ENCODE measurements around the gene ARHGAP31.

Gene ARHGAP31

DNA sequence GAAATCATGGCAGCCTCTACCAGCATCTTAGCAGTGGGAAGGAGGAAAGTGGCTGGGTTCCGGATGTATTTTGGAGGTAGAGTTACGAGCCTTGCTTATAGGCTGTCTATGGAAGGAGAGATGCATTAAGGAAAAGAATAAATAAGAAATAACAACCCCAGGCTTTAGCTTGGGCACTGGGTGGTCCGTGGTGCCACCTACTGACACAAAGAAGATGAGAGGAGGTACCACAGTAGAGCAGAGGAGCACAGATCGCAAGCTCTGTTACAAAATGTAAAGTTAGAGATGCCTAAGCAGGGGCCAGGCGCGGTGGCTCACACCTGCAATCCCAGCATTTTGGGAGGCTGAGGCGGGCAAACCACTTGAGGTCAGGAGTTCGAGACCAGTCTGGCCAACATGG lies 94.4 kb downstream of the ARHGAP31 start:
- peaks cover 2% of the 10 kb centered on the region for H3K36me3 ChIP-seq (ENCODE audit: control insufficient read depth, insufficient read depth, low read length)

DNA sequence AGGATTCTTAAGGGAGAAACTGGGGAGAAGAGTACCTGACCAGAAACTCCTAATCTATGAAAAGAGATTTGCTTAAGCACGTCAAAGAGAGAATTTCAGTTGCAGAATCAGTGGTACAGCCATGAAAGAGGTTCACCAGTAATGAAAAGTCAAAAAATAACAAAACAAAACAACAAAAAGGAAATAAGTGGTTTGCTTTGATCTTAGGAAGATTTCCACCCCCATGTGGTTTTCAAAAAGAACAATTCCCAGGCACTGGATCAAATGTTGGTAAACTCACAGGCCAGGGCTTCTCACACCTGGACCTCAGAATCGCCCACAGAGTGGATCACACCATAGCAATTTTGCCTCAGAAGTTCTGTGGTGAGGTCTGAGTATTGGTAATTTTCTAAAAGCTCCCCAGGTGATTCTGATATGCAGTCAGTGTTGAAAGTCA lies 101.8 kb downstream of the ARHGAP31 start:
- H2BK5ac ChIP-seq (ENCODE audit: low read length) = no peak overlapping the region
- no peak overlapping the region for H3K4me3 ChIP-seq (ENCODE audit: low read length)
- no peak overlapping the region for H2BK120ac ChIP-seq (ENCODE audit: low read depth, low read length)
- no CpG with 5 or more reads among the region's 2 CpGs for WGBS (ENCODE audit: extremely low coverage, insufficient coverage, low lambda C conversion rate)
- no peak for DNase-seq
- no peak overlapping the region for H3K27ac ChIP-seq (ENCODE audit: low read depth, low read length)
- H2AK5ac ChIP-seq (ENCODE audit: low read length) = no peak overlapping the region
- H4K5ac ChIP-seq (ENCODE audit: low read length) = no peak overlapping the region
- no peak overlapping the region for H3K23ac ChIP-seq (ENCODE audit: low read length)
- no peak overlapping the region for H3K4me2 ChIP-seq (ENCODE audit: low read length)
- peaks cover 2% of the 10 kb centered on the region for H3K36me3 ChIP-seq (ENCODE audit: control insufficient read depth, insufficient read depth, low read length)
- H3K56ac ChIP-seq (ENCODE audit: low read length) = no peak overlapping the region
- H3K4me1 ChIP-seq (ENCODE audit: control insufficient read depth, low read depth, low read length) = no peaks in the 10 kb centered on the region
- no peak overlapping the region for H4K8ac ChIP-seq (ENCODE audit: low read depth, low read length)
- H3K79me1 ChIP-seq (ENCODE audit: low read length) = no peaks in the 10 kb centered on the region
- H3K4ac ChIP-seq (ENCODE audit: low read depth, low read length) = no peak overlapping the region
- no peaks in the 10 kb centered on the region for H3K79me2 ChIP-seq (ENCODE audit: control insufficient read depth, insufficient read depth, low read length)
- no peak overlapping the region for H3K9ac ChIP-seq (ENCODE audit: low read length)
- H3K18ac ChIP-seq (ENCODE audit: low read length) = no peak overlapping the region
- H2BK15ac ChIP-seq (replicated peaks; ENCODE audit: low read depth) = no peak overlapping the region
- no peaks in the 10 kb centered on the region for H3K27me3 ChIP-seq (ENCODE audit: insufficient read depth, low read length, poor library complexity)

More for the DNA sequence above, 94.4 kb downstream of the ARHGAP31 start:
- Histone ChIP-seq H2BK5ac (ENCODE audit: low read length) (no peak overlapping the region), H2BK15ac (replicated peaks; ENCODE audit: low read depth) (no peak overlapping the region), H3K79me1 (ENCODE audit: low read length) (no peaks in the 10 kb centered on the region), H3K4me1 (ENCODE audit: control insufficient read depth, low read depth, low read length) (no peaks in the 10 kb centered on the region), H3K79me2 (ENCODE audit: control insufficient read depth, insufficient read depth, low read length) (no peaks in the 10 kb centered on the region), H3K27me3 (ENCODE audit: insufficient read depth, low read length, poor library complexity) (no peaks in the 10 kb centered on the region), H3K27ac (ENCODE audit: low read depth, low read length) (no peak overlapping the region), H3K56ac (ENCODE audit: low read length) (no peak overlapping the region), H2BK120ac (ENCODE audit: low read depth, low read length) (no peak overlapping the region), H4K5ac (ENCODE audit: low read length) (no peak overlapping the region), H3K4me2 (ENCODE audit: low read length) (no peak overlapping the region), H3K23ac (ENCODE audit: low read length) (no peak overlapping the region), H4K8ac (ENCODE audit: low read depth, low read length) (no peak overlapping the region), H3K4me3 (ENCODE audit: low read length) (no peak overlapping the region), H3K18ac (ENCODE audit: low read length) (no peak overlapping the region), H2AK5ac (ENCODE audit: low read length) (no peak overlapping the region), H3K4ac (ENCODE audit: low read depth, low read length) (no peak overlapping the region), H3K9ac (ENCODE audit: low read length) (no peak overlapping the region)
- WGBS (ENCODE audit: extremely low coverage, insufficient coverage, low lambda C conversion rate) = no CpG with 5 or more reads among the region's 8 CpGs
- DNase-seq = peak; percentile 25

- no peaks in the 10 kb centered on the region for H3K4me1 ChIP-seq (ENCODE audit: control insufficient read depth, low read depth, low read length)
- H2AK5ac ChIP-seq (ENCODE audit: low read length) = no peak overlapping the region
- no peak overlapping the region for H4K5ac ChIP-seq (ENCODE audit: low read length)
- WGBS (ENCODE audit: extremely low coverage, insufficient coverage, low lambda C conversion rate) = no CpG with 5 or more reads among the region's 2 CpGs
- no peak for DNase-seq
- no peak overlapping the region for H3K9ac ChIP-seq (ENCODE audit: low read length)
- H3K79me2 ChIP-seq (ENCODE audit: control insufficient read depth, insufficient read depth, low read length) = no peaks in the 10 kb centered on the region
- H3K18ac ChIP-seq (ENCODE audit: low read length) = no peak overlapping the region
- H2BK15ac ChIP-seq (replicated peaks; ENCODE audit: low read depth) = no peak overlapping the region
- H3K79me1 ChIP-seq (ENCODE audit: low read length) = no peaks in the 10 kb centered on the region
- no peak overlapping the region for H4K8ac ChIP-seq (ENCODE audit: low read depth, low read length)
- no peaks in the 10 kb centered on the region for H3K27me3 ChIP-seq (ENCODE audit: insufficient read depth, low read length, poor library complexity)
- H3K4ac ChIP-seq (ENCODE audit: low read depth, low read length) = no peak overlapping the region
- no peak overlapping the region for H3K4me3 ChIP-seq (ENCODE audit: low read length)
- H3K36me3 ChIP-seq (ENCODE audit: control insufficient read depth, insufficient read depth, low read length) = peaks cover 2% of the 10 kb centered on the region
- no peak overlapping the region for H2BK5ac ChIP-seq (ENCODE audit: low read length)
- no peak overlapping the region for H3K4me2 ChIP-seq (ENCODE audit: low read length)
- no peak overlapping the region for H3K23ac ChIP-seq (ENCODE audit: low read length)
- no peak overlapping the region for H2BK120ac ChIP-seq (ENCODE audit: low read depth, low read length)
- H3K56ac ChIP-seq (ENCODE audit: low read length) = no peak overlapping the region
- no peak overlapping the region for H3K27ac ChIP-seq (ENCODE audit: low read depth, low read length)
Measured at GRCh38 chr3:119396870-119397269, 102.7 kb downstream of the ARHGAP31 start.

DNA sequence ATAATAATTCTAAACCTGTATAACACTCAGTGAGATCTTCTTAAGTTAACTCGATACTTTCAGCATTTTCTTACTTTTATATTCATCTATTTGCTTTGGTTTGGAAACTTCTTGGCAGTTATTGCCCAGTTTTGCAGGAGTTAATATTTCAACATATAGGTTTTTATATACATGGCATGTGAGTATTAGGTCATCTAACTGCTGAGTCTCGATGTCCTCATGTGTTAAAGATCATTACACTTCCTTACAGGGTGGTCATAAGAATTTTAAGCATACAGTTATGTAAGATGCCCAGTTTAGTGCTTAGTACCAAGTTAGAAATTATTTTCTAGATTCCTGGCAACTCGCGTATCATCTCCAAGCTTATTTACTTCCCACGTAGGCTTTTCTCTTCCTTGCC lies 106.3 kb downstream of the ARHGAP31 start:
- Histone ChIP-seq H3K27ac (ENCODE audit: low read depth, low read length) (no peak overlapping the region), H2BK15ac (replicated peaks; ENCODE audit: low read depth) (no peak overlapping the region), H2BK120ac (ENCODE audit: low read depth, low read length) (no peak overlapping the region), H3K23ac (ENCODE audit: low read length) (no peak overlapping the region), H2AK5ac (ENCODE audit: low read length) (no peak overlapping the region), H3K4me3 (ENCODE audit: low read length) (no peak overlapping the region), H3K56ac (ENCODE audit: low read length) (no peak overlapping the region), H3K27me3 (ENCODE audit: insufficient read depth, low read length, poor library complexity) (no peaks in the 10 kb centered on the region), H3K79me1 (ENCODE audit: low read length) (no peaks in the 10 kb centered on the region), H3K4ac (ENCODE audit: low read depth, low read length) (no peak overlapping the region), H2BK5ac (ENCODE audit: low read length) (no peak overlapping the region), H3K18ac (ENCODE audit: low read length) (no peak overlapping the region), H3K79me2 (ENCODE audit: control insufficient read depth, insufficient read depth, low read length) (no peaks in the 10 kb centered on the region), H4K5ac (ENCODE audit: low read length) (no peak overlapping the region), H4K8ac (ENCODE audit: low read depth, low read length) (no peak overlapping the region), H3K9ac (ENCODE audit: low read length) (no peak overlapping the region), H3K36me3 (ENCODE audit: control insufficient read depth, insufficient read depth, low read length) (peaks cover 2% of the 10 kb centered on the region), H3K4me1 (ENCODE audit: control insufficient read depth, low read depth, low read length) (no peaks in the 10 kb centered on the region), H3K4me2 (ENCODE audit: low read length) (no peak overlapping the region)
- DNase-seq = no peak
- WGBS (ENCODE audit: extremely low coverage, insufficient coverage, low lambda C conversion rate) = no CpG with 5 or more reads among the region's 5 CpGs

- Histone ChIP-seq H3K27ac (ENCODE audit: low read depth, low read length) (no peak overlapping the region), H3K36me3 (ENCODE audit: control insufficient read depth, insufficient read depth, low read length) (peaks cover 2% of the 10 kb centered on the region), H4K8ac (ENCODE audit: low read depth, low read length) (no peak overlapping the region), H3K79me1 (ENCODE audit: low read length) (no peaks in the 10 kb centered on the region), H3K27me3 (ENCODE audit: insufficient read depth, low read length, poor library complexity) (no peaks in the 10 kb centered on the region), H3K56ac (ENCODE audit: low read length) (no peak overlapping the region), H3K18ac (ENCODE audit: low read length) (no peak overlapping the region), H3K4me3 (ENCODE audit: low read length) (no peak overlapping the region), H2BK120ac (ENCODE audit: low read depth, low read length) (no peak overlapping the region), H2BK5ac (ENCODE audit: low read length) (no peak overlapping the region), H3K23ac (ENCODE audit: low read length) (no peak overlapping the region), H3K4me1 (ENCODE audit: control insufficient read depth, low read depth, low read length) (no peaks in the 10 kb centered on the region), H3K79me2 (ENCODE audit: control insufficient read depth, insufficient read depth, low read length) (no peaks in the 10 kb centered on the region), H3K4ac (ENCODE audit: low read depth, low read length) (no peak overlapping the region), H3K9ac (ENCODE audit: low read length) (no peak overlapping the region), H4K5ac (ENCODE audit: low read length) (no peak overlapping the region), H3K4me2 (ENCODE audit: low read length) (no peak overlapping the region), H2AK5ac (ENCODE audit: low read length) (no peak overlapping the region), H2BK15ac (replicated peaks; ENCODE audit: low read depth) (no peak overlapping the region)
- no peak for DNase-seq
- WGBS (ENCODE audit: extremely low coverage, insufficient coverage, low lambda C conversion rate) = no CpG with 5 or more reads among the region's 5 CpGs
Measured at GRCh38 chr3:119401069-119401468, 106.9 kb downstream of the ARHGAP31 start.

All from mesendoderm (in vitro differentiated cells).